Esophagus muscularis mucosa (tissue), 4 donors: ENCODE measurements around the gene NHLRC4. TPM values are rescaled to one million over a fixed set of nuclear protein-coding genes. Genes with fewer than 3 reads are reported as not detected.

ENCODE experiments used
- DNase-seq: peaks from one replicate; pipeline ENCODE4 v3.0.0-alpha.2; 2017; ENCODE audit errors: extremely low spot score
- H3K27ac ChIP-seq, 4 donors: fragments of 200-600 bp; sonication (generic); replicated peaks in 1 of 4; 1 replicate in 3 of 4; 2 replicates in 1 of 4; pipeline ENCODE4 v1.5.1; 2016 to 2019; ENCODE audit warnings: mild to moderate bottlenecking in 1 of 4
- H3K27me3 ChIP-seq, 4 donors: fragments of 200-600 bp; sonication (generic); one replicate each; pipeline versions ENCODE4 v1.5.1 to v1.6.0; 2016 to 2019
- H3K36me3 ChIP-seq, 4 donors: fragments of 200-600 bp; sonication (generic); one replicate each; pipeline ENCODE4 v1.5.1; 2016 to 2019
- H3K4me1 ChIP-seq, 4 donors: fragments of 200-600 bp; sonication (generic); one replicate each; pipeline ENCODE4 v1.5.1; 2016 to 2019
- H3K4me3 ChIP-seq, 4 donors: fragments of 200-600 bp; sonication (generic); 1 replicate in 2 of 4; 2 replicates in 2 of 4; pipeline ENCODE4 v1.5.1; 2016 to 2019; ENCODE audit warnings: mild to moderate bottlenecking in 4 of 4, moderate library complexity in 1 of 4
- H3K9me3 ChIP-seq, 4 donors: fragments of 200-600 bp; sonication (generic); 1 replicate in 3 of 4; 2 replicates in 1 of 4; pipeline ENCODE4 v1.5.1; 2016 to 2019
- CTCF ChIP-seq, 3 experiments: fragments of 200-600 bp in 2 of 3; fragments of 450-650 bp in 1 of 3; sonication (generic) in 2 of 3; IDR thresholded peaks; one replicate each; pipeline ENCODE4 v1.5.1; 2017 to 2019; ENCODE audit warnings: antibody characterized with exemption in 3 of 3, mild to moderate bottlenecking in 2 of 3, moderate library complexity in 1 of 3
- EP300 ChIP-seq: sonication (generic); formaldehyde crosslinking; IDR thresholded peaks from one replicate; pipeline ENCODE4 v1.6.1; 2017; ENCODE audit warnings: antibody characterized with exemption
- POLR2A ChIP-seq: fragments of 450-650 bp; IDR thresholded peaks from one replicate; pipeline ENCODE4 v1.6.1; 2017; ENCODE audit warnings: antibody characterized with exemption, moderate library complexity, mild to moderate bottlenecking, low read depth
- POLR2AphosphoS5 ChIP-seq, 2 donors: sonication (generic); formaldehyde crosslinking; IDR thresholded peaks; one replicate each; pipeline ENCODE4 v1.6.1; 2017; ENCODE audit warnings: antibody characterized with exemption in 2 of 2
- WGBS: methylation state at CpG from one replicate; pipeline ENCODE4 v1.1.5; 2018; 5-methylcytosine and 5-hydroxymethylcytosine counted together
- intact Hi-C: fragments of 100-400 bp; cut with DNase I; formaldehyde crosslinking; loops from one replicate; pipeline ENCODE4 v1.15.1; 2023
- total RNA-seq, 4 donors: library from RNA; depleted of rRNA; stranded (reverse); fragments of >200 nt; gene quantifications; one replicate each; pipeline versions ENCODE4 v1.1.0 to v1.2.1, GENCODE V29; 2016

The NHLRC4 gene
- total RNA-seq, 4 donors from 2014 or later = 1.2 to 2.6 (median 1.9) TPM

DNA sequence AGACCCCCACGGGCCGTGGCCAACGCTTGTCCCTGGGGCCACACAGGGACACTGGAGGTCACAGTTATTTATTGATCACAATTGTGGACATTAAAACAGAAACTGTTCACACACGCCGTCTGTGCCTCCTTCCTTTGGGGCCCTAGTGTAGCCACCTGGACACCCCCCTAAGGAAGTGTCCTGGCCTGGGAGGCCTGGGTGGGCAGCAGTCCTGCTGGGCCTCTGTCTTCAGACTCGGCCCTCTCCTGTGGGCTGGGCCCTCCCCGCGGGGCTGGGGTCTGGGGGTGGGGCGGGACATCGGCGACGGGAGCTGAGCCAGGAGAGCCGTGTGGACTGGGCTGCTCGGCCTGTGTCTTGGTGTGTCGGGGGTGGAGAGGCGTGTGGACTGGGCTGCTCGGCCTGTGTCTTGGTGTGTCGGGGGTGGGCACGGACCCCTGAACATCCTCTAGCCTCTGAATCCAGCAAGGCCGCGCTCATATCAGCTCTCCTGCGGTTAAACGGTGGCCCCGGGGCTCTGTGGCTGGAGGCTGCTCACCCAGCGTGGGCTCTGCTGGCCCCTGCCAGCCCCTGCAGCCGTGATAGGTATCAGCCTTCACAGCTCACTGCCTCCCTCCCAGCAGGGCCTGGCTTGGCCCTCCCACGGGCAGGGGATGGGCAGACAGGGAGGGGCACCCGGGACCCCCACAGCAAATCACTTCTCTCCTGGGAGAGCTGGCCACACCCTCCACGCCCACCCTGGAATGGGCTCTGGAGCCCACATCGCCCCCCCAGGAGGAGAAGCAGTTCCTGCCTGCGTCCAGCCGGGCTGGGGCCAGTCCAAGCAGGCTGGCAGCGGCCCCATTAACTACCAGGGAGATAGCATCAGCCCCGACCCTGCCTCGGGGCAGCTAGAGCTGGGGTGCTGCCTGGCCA, 1.1 kb upstream of the NHLRC4 start:
- DNase-seq = no peak
- H3K4me3 ChIP-seq = no peak overlapping the region
- TF ChIP-seq EP300 = no peak
- no peaks in the 10 kb centered on the region for H3K9me3 ChIP-seq
- H3K27me3 ChIP-seq = peaks cover 0 to 44% (median 8%) of the 10 kb centered on the region in 4 donors
- intact Hi-C loops = no loop called here
- peaks cover 41 to 58% (median 52%) of the 10 kb centered on the region in 4 donors for H3K4me1 ChIP-seq
- H3K27ac ChIP-seq = peak overlapping the region in 1 of 4 donors; percentile 48
- H3K36me3 ChIP-seq = no peaks in the 10 kb centered on the region
- WGBS = 61% methylated on average over 15 of the region's 35 CpGs

- H3K4me1 ChIP-seq = peaks cover 44 to 74% (median 58%) of the 10 kb centered on the region in 4 donors
These were observed 810 bp downstream of the NHLRC4 start for GRCh38 chr16:567373-568256.

GRCh38 chr16:568401-569258, 1.8 kb downstream of the NHLRC4 start:
- Histone ChIP-seq H3K27ac (peak overlapping the region; percentile 75 to 83 (median 80)), H3K4me1 (peaks cover 44 to 80% (median 58%) of the 10 kb centered on the region in 4 donors), H3K4me3 (peak overlapping the region; percentile 81 to 99 (median 90)), H3K9me3 (no peaks in the 10 kb centered on the region), H3K36me3 (peaks cover 0 to 14% (median under 1%) of the 10 kb centered on the region in 4 donors), H3K27me3 (peaks cover 0 to 19% (median 0%) of the 10 kb centered on the region in 4 donors)
- intact Hi-C loops = no loop called here
- no peak for DNase-seq
- WGBS = 90% methylated on average over 6 of the region's 11 CpGs
- TF ChIP-seq POLR2A (no peak), CTCF (IDR thresholded peaks at IDR 0.05) (no peak), EP300 (no peak), POLR2AphosphoS5 (IDR thresholded peaks at IDR 0.05) (no peak)

More at GRCh38 chr16:567373-568256, 810 bp downstream of the NHLRC4 start:
- DNase-seq = no peak
- Histone ChIP-seq H3K36me3 (peaks cover 0 to 9% (median 0%) of the 10 kb centered on the region in 4 donors), H3K9me3 (no peaks in the 10 kb centered on the region), H3K27me3 (peaks cover 0 to 27% (median 0%) of the 10 kb centered on the region in 4 donors), H3K27ac (peak overlapping the region; percentile 48 to 51 (median 50)), H3K4me3 (peak overlapping the region; percentile 43 to 52 (median 46))
- intact Hi-C loops = no loop called here
- TF ChIP-seq EP300 = no peak
- TF ChIP-seq CTCF (IDR thresholded peaks at IDR 0.05) = no peak
- no peak for TF ChIP-seq POLR2AphosphoS5 (IDR thresholded peaks at IDR 0.05)
- no peak for TF ChIP-seq POLR2A
- WGBS = 89% methylated on average over 10 of the region's 35 CpGs

DNA sequence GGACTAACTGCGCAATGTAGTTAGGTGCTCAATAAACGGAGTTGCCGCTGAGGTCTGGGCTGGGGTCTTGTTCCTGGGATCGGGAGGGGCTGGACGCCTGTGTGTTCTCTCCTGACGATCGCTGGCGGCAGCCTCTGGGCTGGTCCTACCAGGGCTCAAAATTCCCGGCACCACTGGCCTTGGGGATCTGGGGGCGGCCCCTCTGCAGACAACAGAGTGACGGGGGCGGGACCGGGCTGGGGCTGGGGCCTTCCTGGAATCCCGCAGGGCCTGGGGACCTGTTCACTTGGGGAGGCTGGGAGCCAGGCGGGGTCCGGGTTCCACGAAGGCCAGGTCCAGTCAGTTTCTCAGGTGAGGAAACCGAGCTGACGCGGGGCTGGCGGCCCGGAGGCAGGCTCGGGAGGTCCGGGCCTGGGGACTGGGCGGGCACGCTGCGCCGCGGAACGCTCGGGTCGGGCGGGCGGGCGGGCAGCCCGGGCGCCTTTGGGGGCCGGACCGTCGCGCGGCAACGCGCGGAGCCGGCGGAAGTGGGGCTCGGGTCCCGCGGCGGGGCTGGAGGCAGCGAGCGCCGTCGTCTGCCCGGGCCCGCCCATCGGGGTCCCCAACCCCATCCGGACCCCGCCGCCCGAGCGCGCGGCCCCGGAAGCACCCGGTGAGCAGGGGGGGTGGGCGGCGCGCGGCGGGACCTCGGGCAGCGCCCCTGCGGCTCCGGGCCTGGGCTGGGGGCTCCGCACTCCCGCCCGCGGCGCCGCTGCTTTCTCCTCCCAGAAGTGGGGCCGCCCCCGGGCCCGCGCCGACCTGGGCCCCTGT, 2.8 kb downstream of the NHLRC4 start, which contains the start of gene PIGQ:
Gene PIGQ, plus strand, starts transcription at position 524 of the 810 bp plus-strand sequence. CDS start 4,107 bp downstream, outside the sequence.
- peak within 1 kb of the TSS; percentile 81 to 99 (median 90) for H3K4me3 ChIP-seq
- 3% methylated on average over 30 of the region's 87 CpGs for WGBS
- H3K36me3 ChIP-seq = peaks cover 0 to 25% (median 10%) of the 10 kb centered on the region in 4 donors
- H3K4me1 ChIP-seq = peaks cover 44 to 80% (median 58%) of the 10 kb centered on the region in 4 donors
- peak within 1 kb of the TSS; percentile 75 to 83 (median 80) for H3K27ac ChIP-seq
- TF ChIP-seq POLR2A = no peak
- TF ChIP-seq EP300 = no peak
- TF ChIP-seq POLR2AphosphoS5 (IDR thresholded peaks at IDR 0.05) = peak in 1 of 2 donors; percentile 39
- H3K9me3 ChIP-seq = no peaks in the 10 kb centered on the region
- H3K27me3 ChIP-seq = peaks cover 0 to 9% (median 0%) of the 10 kb centered on the region in 4 donors
- intact Hi-C loops = no loop called here
- peak; percentile 95 for DNase-seq
